Natural killer cell (primary cell): Measurements from ENCODE around the gene MBLAC2. TPM values are rescaled to one million over a fixed set of nuclear protein-coding genes. Genes with fewer than 3 reads are reported as not detected.

Source experiments
- ATAC-seq, 3 donors: fragments of 150-1000 bp in 2 of 3; fragments of 200-7000 bp in 1 of 3; cut with Tn5 transposase; 1 replicate in 1 of 3; 2 replicates in 2 of 3; pipeline ENCODE4 v1.10.0; 2021; ENCODE audit warnings: mild to moderate bottlenecking in 2 of 3, moderate library complexity in 2 of 3
- DNase-seq, 2 donors: peaks; one replicate each; pipeline versions ENCODE4 v3.0.0 to v3.0.0-alpha.2; 2013 to 2021; ENCODE audit warnings: mixed read lengths in 1 of 2
- H3K27ac ChIP-seq: one replicate; pipeline ENCODE4 v1.5.1; 2013; ENCODE audit warnings: mild to moderate bottlenecking, low read length
- H3K27me3 ChIP-seq: one replicate; pipeline ENCODE4 v1.6.1; 2013; ENCODE audit warnings: low read length; ENCODE audit not compliant: control insufficient read depth, insufficient read depth
- H3K36me3 ChIP-seq: one replicate; pipeline ENCODE4 v1.6.1; 2013; ENCODE audit warnings: low read length; ENCODE audit not compliant: control insufficient read depth, insufficient read depth
- H3K4me1 ChIP-seq: one replicate; pipeline ENCODE4 v1.6.1; 2013; ENCODE audit warnings: low read length; ENCODE audit not compliant: control insufficient read depth, insufficient read depth
- H3K4me3 ChIP-seq: one replicate; pipeline ENCODE4 v1.5.1; 2013; ENCODE audit warnings: low read length
- H3K9me3 ChIP-seq: one replicate; pipeline ENCODE4 v1.6.1; 2013; ENCODE audit warnings: low read length; ENCODE audit not compliant: control insufficient read depth, insufficient read depth
- H3K27ac Mint-ChIP-seq, 2 donors: one replicate each; pipeline ENCODE4 v1.8.0; 2022; ENCODE audit warnings: mild to moderate bottlenecking in 2 of 2, mixed read lengths in 2 of 2, moderate library complexity in 1 of 2
- H3K27me3 Mint-ChIP-seq, 2 donors: one replicate each; pipeline ENCODE4 v1.8.0; 2022; ENCODE audit warnings: low read depth in 2 of 2, mixed read lengths in 2 of 2
- H3K36me3 Mint-ChIP-seq: one replicate; pipeline ENCODE4 v1.8.0; 2022; ENCODE audit warnings: mixed read lengths
- H3K4me1 Mint-ChIP-seq, 2 donors: one replicate each; pipeline ENCODE4 v1.8.0; 2022; ENCODE audit warnings: mixed read lengths in 2 of 2
- H3K4me3 Mint-ChIP-seq: one replicate; pipeline ENCODE4 v1.8.0; 2022; ENCODE audit warnings: mild to moderate bottlenecking, moderate library complexity, mixed read lengths
- H3K9me3 Mint-ChIP-seq, 2 donors: one replicate each; pipeline ENCODE4 v1.8.0; 2022; ENCODE audit warnings: mixed read lengths in 2 of 2
- CTCF ChIP-seq: fragments of 200-600 bp; IDR thresholded peaks from one replicate; pipeline ENCODE4 v1.8.0; 2022; ENCODE audit warnings: antibody characterized with exemption
- WGBS: methylation state at CpG from one replicate; pipeline ENCODE4 v1.1.7; 2013; ENCODE audit warnings: missing lambda C conversion rate; ENCODE audit not compliant: insufficient coverage; 5-methylcytosine and 5-hydroxymethylcytosine counted together
- intact Hi-C: fragments of 100-400 bp; cut with micrococcal nuclease; formaldehyde crosslinking; loops from one replicate; pipeline ENCODE4 v1.14.2; 2022
- total RNA-seq, 4 donors: library from RNA; stranded (reverse); fragments of 120-200 nt in 1 of 4; gene quantifications; one replicate each; pipeline versions ENCODE4 v1.2.3 to v1.2.4, GENCODE V29; 2013 to 2022

Gene MBLAC2
- total RNA-seq, 3 donors from 2014 or later (not counting 1 experiment from before 2014, with no cell fraction given) = 2.9 to 4.8 (median 3.5) TPM

GRCh38 chr5:90514520-90514919 lies 39.9 kb upstream of the MBLAC2 start:
- DNase-seq = no peak
- Mint-ChIP-seq H3K36me3 (peaks cover 13% of the 10 kb centered on the region), H3K4me3 (no peak overlapping the region), H3K27ac (peak overlapping the region in 1 of 2 donors; percentile 24), H3K27me3 (no peaks in the 10 kb centered on the region), H3K9me3 (no peaks in the 10 kb centered on the region), H3K4me1 (peaks cover 10 to 12% of the 10 kb centered on the region in 2 donors)
- Histone ChIP-seq H3K4me3 (no peak overlapping the region), H3K9me3 (no peaks in the 10 kb centered on the region), H3K36me3 (peaks cover 10% of the 10 kb centered on the region), H3K4me1 (no peaks in the 10 kb centered on the region), H3K27me3 (no peaks in the 10 kb centered on the region), H3K27ac (no peak overlapping the region)
- TF ChIP-seq CTCF = no peak
- intact Hi-C loops = no loop called here
- WGBS = 100% methylated on average over 1 of the region's 3 CpGs
- no peak for ATAC-seq

- WGBS = 100% methylated on average over 1 of the region's 1 CpG
- no peaks in the 10 kb centered on the region for H3K9me3 Mint-ChIP-seq
- Histone ChIP-seq H3K4me1 (no peaks in the 10 kb centered on the region), H3K36me3 (no peaks in the 10 kb centered on the region), H3K27me3 (no peaks in the 10 kb centered on the region), H3K4me3 (no peak overlapping the region), H3K27ac (no peak overlapping the region), H3K9me3 (no peaks in the 10 kb centered on the region)
- no peak for TF ChIP-seq CTCF
- intact Hi-C loops = no loop called here
- no peak overlapping the region for H3K27ac Mint-ChIP-seq
- no peaks in the 10 kb centered on the region for H3K36me3 Mint-ChIP-seq
- no peaks in the 10 kb centered on the region for H3K27me3 Mint-ChIP-seq
- peaks cover 0 to 4% of the 10 kb centered on the region in 2 donors for H3K4me1 Mint-ChIP-seq
- ATAC-seq = no peak
- DNase-seq = no peak
- H3K4me3 Mint-ChIP-seq = no peak overlapping the region
These were observed 35.9 kb upstream of the MBLAC2 start for GRCh38 chr5:90510438-90510837.

GRCh38 chr5:90506221-90506620 lies 31.6 kb upstream of the MBLAC2 start:
- H3K9me3 Mint-ChIP-seq = no peaks in the 10 kb centered on the region

More at GRCh38 chr5:90506221-90506620, 31.6 kb upstream of the MBLAC2 start:
- Mint-ChIP-seq H3K4me3 (no peak overlapping the region), H3K4me1 (no peaks in the 10 kb centered on the region), H3K36me3 (no peaks in the 10 kb centered on the region), H3K27me3 (no peaks in the 10 kb centered on the region), H3K27ac (no peak overlapping the region)
- Histone ChIP-seq H3K27me3 (no peaks in the 10 kb centered on the region), H3K27ac (no peak overlapping the region), H3K9me3 (no peaks in the 10 kb centered on the region), H3K4me3 (no peak overlapping the region), H3K36me3 (no peaks in the 10 kb centered on the region), H3K4me1 (no peaks in the 10 kb centered on the region)
- no peak for TF ChIP-seq CTCF
- ATAC-seq = no peak
- intact Hi-C loops = no loop called here
- DNase-seq = no peak
